Measurements from ENCODE around the gene CORO1C.

DNA sequence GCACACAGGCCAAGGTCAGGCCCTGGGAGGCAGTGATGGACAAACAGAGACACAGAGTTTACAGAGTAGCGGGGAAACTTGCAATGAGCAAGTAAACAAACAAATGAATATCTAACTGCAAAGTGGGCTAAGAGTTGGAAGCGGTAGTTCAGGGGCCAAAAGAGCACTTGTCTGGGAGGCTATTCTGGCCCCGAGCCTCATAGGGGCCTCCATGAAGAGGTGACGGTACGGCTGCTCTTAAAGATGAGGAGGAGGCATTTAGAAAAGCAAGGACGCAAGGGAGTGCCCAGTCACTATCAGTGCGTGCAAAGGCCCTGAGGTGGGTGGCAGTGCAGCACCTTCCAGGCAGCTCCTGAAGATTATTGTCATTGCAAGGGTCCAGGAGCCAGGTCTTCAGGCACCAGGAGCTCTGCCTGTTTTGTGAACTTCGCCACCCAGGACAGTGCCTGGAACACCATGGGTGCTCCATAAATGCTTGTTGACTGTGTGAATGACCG lies 129.1 kb downstream of the CORO1C start:
- TF ChIP-seq POLR2A (IDR thresholded peaks at IDR 0.05): no peak
- TF ChIP-seq, protein P1, sequence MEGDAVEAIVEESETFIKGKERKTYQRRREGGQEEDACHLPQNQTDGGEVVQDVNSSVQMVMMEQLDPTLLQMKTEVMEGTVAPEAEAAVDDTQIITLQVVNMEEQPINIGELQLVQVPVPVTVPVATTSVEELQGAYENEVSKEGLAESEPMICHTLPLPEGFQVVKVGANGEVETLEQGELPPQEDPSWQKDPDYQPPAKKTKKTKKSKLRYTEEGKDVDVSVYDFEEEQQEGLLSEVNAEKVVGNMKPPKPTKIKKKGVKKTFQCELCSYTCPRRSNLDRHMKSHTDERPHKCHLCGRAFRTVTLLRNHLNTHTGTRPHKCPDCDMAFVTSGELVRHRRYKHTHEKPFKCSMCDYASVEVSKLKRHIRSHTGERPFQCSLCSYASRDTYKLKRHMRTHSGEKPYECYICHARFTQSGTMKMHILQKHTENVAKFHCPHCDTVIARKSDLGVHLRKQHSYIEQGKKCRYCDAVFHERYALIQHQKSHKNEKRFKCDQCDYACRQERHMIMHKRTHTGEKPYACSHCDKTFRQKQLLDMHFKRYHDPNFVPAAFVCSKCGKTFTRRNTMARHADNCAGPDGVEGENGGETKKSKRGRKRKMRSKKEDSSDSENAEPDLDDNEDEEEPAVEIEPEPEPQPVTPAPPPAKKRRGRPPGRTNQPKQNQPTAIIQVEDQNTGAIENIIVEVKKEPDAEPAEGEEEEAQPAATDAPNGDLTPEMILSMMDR (IDR thresholded peaks at IDR 0.05): no peak

Data from right lobe of liver (tissue), 4 donors.